H9 (cell line): Measurements from ENCODE around the gene IL20RA. TPM values are rescaled to one million over a fixed set of nuclear protein-coding genes. Genes with fewer than 3 reads are reported as not detected.

ENCODE experiments used
- DNase-seq: peaks from one replicate; pipeline ENCODE4 v3.0.0-alpha.2; 2017
- H2AFZ ChIP-seq: one replicate; pipeline ENCODE4 v1.6.1; 2013; ENCODE audit warnings: mild to moderate bottlenecking, low read length, control low read depth, moderate library complexity
- H2AK5ac ChIP-seq: 2 replicates; pipeline ENCODE4 v1.6.1; 2013; ENCODE audit warnings: low read length, control low read depth, mixed read lengths; ENCODE audit not compliant: insufficient read length
- H2BK120ac ChIP-seq: one replicate; pipeline ENCODE4 v1.6.1; 2013; ENCODE audit warnings: low read depth, mild to moderate bottlenecking, low read length, control low read depth, inconsistent platforms; ENCODE audit not compliant: poor library complexity, severe bottlenecking
- H2BK12ac ChIP-seq: 2 replicates; pipeline ENCODE4 v1.6.1; 2013; ENCODE audit warnings: low read length, control low read depth, mixed read lengths, low read depth; ENCODE audit not compliant: insufficient read length
- H2BK15ac ChIP-seq: 2 replicates; pipeline ENCODE4 v1.6.1; 2013; ENCODE audit warnings: low read depth, low read length, control low read depth
- H2BK20ac ChIP-seq: one replicate; pipeline ENCODE4 v1.6.1; 2013; ENCODE audit warnings: low read depth, mild to moderate bottlenecking, low read length, control low read depth, inconsistent platforms; ENCODE audit not compliant: poor library complexity, severe bottlenecking
- H2BK5ac ChIP-seq: 2 replicates; pipeline ENCODE4 v1.6.1; 2013; ENCODE audit warnings: low read length, control low read depth, mixed read lengths; ENCODE audit not compliant: insufficient read length
- H3K14ac ChIP-seq: 2 replicates; pipeline ENCODE4 v1.6.1; 2013; ENCODE audit warnings: low read length, control low read depth; ENCODE audit not compliant: insufficient read depth
- H3K18ac ChIP-seq: 2 replicates; pipeline ENCODE4 v1.6.1; 2013; ENCODE audit warnings: low read depth, mild to moderate bottlenecking, mixed read lengths, low read length, control low read depth; ENCODE audit not compliant: insufficient read length
- H3K23ac ChIP-seq: 2 replicates; pipeline ENCODE4 v1.6.1; 2013; ENCODE audit warnings: low read length, control low read depth, mixed read lengths, low read depth; ENCODE audit not compliant: insufficient read length
- H3K23me2 ChIP-seq: 2 replicates; pipeline ENCODE4 v1.6.1; 2013; ENCODE audit warnings: low read depth, mild to moderate bottlenecking, mixed read lengths, low read length, control low read depth; ENCODE audit not compliant: insufficient read length, poor library complexity, severe bottlenecking
- H3K27ac ChIP-seq: 2 replicates; pipeline ENCODE4 v1.5.1; 2013; ENCODE audit warnings: low read length, control low read depth, mixed read lengths, low read depth; ENCODE audit not compliant: insufficient read length
- H3K27me3 ChIP-seq: 2 replicates; pipeline ENCODE4 v1.6.1; 2013; ENCODE audit warnings: low read length, control low read depth, inconsistent platforms; ENCODE audit not compliant: insufficient read depth
- H3K4ac ChIP-seq: 2 replicates; pipeline ENCODE4 v1.6.1; 2013; ENCODE audit warnings: low read depth, mild to moderate bottlenecking, control low read depth, inconsistent platforms, low read length, moderate library complexity
- H3K4me1 ChIP-seq: 2 replicates; pipeline ENCODE4 v1.6.1; 2013; ENCODE audit warnings: low read length, control low read depth, inconsistent platforms; ENCODE audit not compliant: insufficient read depth
- H3K4me2 ChIP-seq: 2 replicates; pipeline ENCODE4 v1.6.1; 2013; ENCODE audit warnings: low read length, control low read depth, mixed read lengths; ENCODE audit not compliant: insufficient read length, insufficient read depth
- H3K56ac ChIP-seq: 2 replicates; pipeline ENCODE4 v1.6.1; 2013; ENCODE audit warnings: low read depth, mild to moderate bottlenecking, mixed read lengths, low read length, control low read depth; ENCODE audit not compliant: insufficient read length
- H3K79me1 ChIP-seq: 2 replicates; pipeline ENCODE4 v1.6.1; 2013; ENCODE audit warnings: low read depth, mild to moderate bottlenecking, moderate library complexity, low read length, control low read depth, inconsistent platforms; ENCODE audit not compliant: insufficient read depth, poor library complexity, severe bottlenecking
- H3K79me2 ChIP-seq: 2 replicates; pipeline ENCODE4 v1.6.1; 2013; ENCODE audit warnings: low read length, control low read depth, inconsistent platforms; ENCODE audit not compliant: insufficient read depth
- H3K9ac ChIP-seq: 2 replicates; pipeline ENCODE4 v1.6.1; 2013; ENCODE audit warnings: low read length, control low read depth, mixed read lengths; ENCODE audit not compliant: insufficient read length; ENCODE audit errors: extremely low read depth
- H3K9me3 ChIP-seq: one replicate; pipeline ENCODE4 v1.6.1; 2013; ENCODE audit warnings: low read depth, low read length, inconsistent platforms; ENCODE audit not compliant: control insufficient read depth
- H3T11ph ChIP-seq: one replicate; pipeline ENCODE4 v1.6.1; 2013; ENCODE audit warnings: mild to moderate bottlenecking, low read length, control low read depth, inconsistent platforms
- H4K20me1 ChIP-seq: one replicate; pipeline ENCODE4 v1.6.1; 2013; ENCODE audit not compliant: control insufficient read depth, insufficient read length, insufficient read depth
- H4K5ac ChIP-seq: 2 replicates; pipeline ENCODE4 v1.6.1; 2013; ENCODE audit warnings: low read depth, mild to moderate bottlenecking, mixed read lengths, low read length, control low read depth; ENCODE audit not compliant: insufficient read length
- H4K8ac ChIP-seq: replicated peaks from 2 replicates; pipeline ENCODE4 v1.6.1; 2013; ENCODE audit warnings: low read length, control low read depth, mixed read lengths, low read depth; ENCODE audit not compliant: insufficient read length
- H4K91ac ChIP-seq: 2 replicates; pipeline ENCODE4 v1.6.1; 2013; ENCODE audit warnings: low read depth, mild to moderate bottlenecking, moderate library complexity, mixed read lengths, low read length, control low read depth; ENCODE audit not compliant: insufficient read length
- H3K27ac Mint-ChIP-seq, 3 experiments: 2 replicates in 2 of 3; 3 replicates in 1 of 3; pipeline ENCODE4 v1.8.0; 2020 to 2021; ENCODE audit warnings: mixed read lengths in 3 of 3, mild to moderate bottlenecking in 1 of 3, moderate library complexity in 1 of 3
- H3K27me3 Mint-ChIP-seq: 2 replicates; pipeline ENCODE4 v1.8.0; 2021; ENCODE audit warnings: low read depth, mild to moderate bottlenecking, moderate library complexity, mixed read lengths
- H3K36me3 Mint-ChIP-seq, 3 experiments: 2 replicates in 2 of 3; 3 replicates in 1 of 3; pipeline ENCODE4 v1.8.0; 2020 to 2021; ENCODE audit warnings: low read depth in 3 of 3, mixed read lengths in 3 of 3; ENCODE audit not compliant: insufficient read depth in 1 of 3
- H3K4me1 Mint-ChIP-seq, 2 experiments: 2 replicates each; pipeline ENCODE4 v1.8.0; 2020; ENCODE audit warnings: mixed read lengths in 2 of 2
- H3K4me3 Mint-ChIP-seq, 2 experiments: 2 replicates in 1 of 2; 3 replicates in 1 of 2; pipeline ENCODE4 v1.8.0; 2020 to 2021; ENCODE audit warnings: mild to moderate bottlenecking in 2 of 2, mixed read lengths in 2 of 2, moderate library complexity in 1 of 2
- H3K9me3 Mint-ChIP-seq, 2 experiments: 2 replicates in 1 of 2; 3 replicates in 1 of 2; pipeline ENCODE4 v1.8.0; 2020; ENCODE audit warnings: mild to moderate bottlenecking in 2 of 2, mixed read lengths in 2 of 2, moderate library complexity in 1 of 2
- WGBS: extraction: QIAGEN DNeasy Blood & Tissue Kit; methylation state at CpG from one replicate; pipeline ENCODE4 v1.1.7; 2013; ENCODE audit warnings: missing lambda C conversion rate, low lambda C conversion rate, mixed read lengths; ENCODE audit not compliant: insufficient read length; ENCODE audit errors: extremely low coverage; 5-methylcytosine and 5-hydroxymethylcytosine counted together
- total RNA-seq: library from RNA; stranded (reverse); gene quantifications from 2 replicates; pipeline ENCODE4 v1.2.1, GENCODE V29; 2021
- TF ChIP-seq, protein P1 (sequence below): fragments of 200-600 bp; sonication (generic); conservative IDR thresholded peaks from 3 replicates; pipeline ENCODE4 v1.8.0; 2021; ENCODE audit warnings: antibody characterized with exemption, mild to moderate bottlenecking

IL20RA gene
- total RNA-seq, 1 experiment from 2014 or later, result 0.74 TPM

GRCh38 chr6:137087902-137088301 is 43.1 kb upstream of the IL20RA start:
- Histone ChIP-seq H4K20me1 (no peaks in the 10 kb centered on the region), H3K27me3 (no peaks in the 10 kb centered on the region), H3K9me3 (no peaks in the 10 kb centered on the region), H2BK12ac (no peak overlapping the region), H3K23ac (no peak overlapping the region), H3K23me2 (no peaks in the 10 kb centered on the region), H2BK20ac (no peak overlapping the region), H4K8ac (no peak overlapping the region), H3T11ph (no peak overlapping the region), H2BK15ac (no peak overlapping the region), H3K4me2 (no peak overlapping the region), H2BK5ac (no peak overlapping the region), H3K4me1 (no peaks in the 10 kb centered on the region), H3K79me1 (no peaks in the 10 kb centered on the region), H2AK5ac (no peak overlapping the region), H3K4ac (no peak overlapping the region), H3K27ac (no peak overlapping the region), H3K9ac (no peak overlapping the region), H3K56ac (no peak overlapping the region), H3K79me2 (no peaks in the 10 kb centered on the region), H2BK120ac (no peak overlapping the region), H4K5ac (no peak overlapping the region), H3K14ac (no peak overlapping the region), H2AFZ (no peak overlapping the region), H4K91ac (no peak overlapping the region), H3K18ac (no peak overlapping the region)
- no CpG with 5 or more reads among the region's 3 CpGs for WGBS
- no peak overlapping the region for H3K4me3 Mint-ChIP-seq
- H3K27ac Mint-ChIP-seq, result no peak overlapping the region
- no peak for DNase-seq
- no peaks in the 10 kb centered on the region for H3K9me3 Mint-ChIP-seq
- H3K36me3 Mint-ChIP-seq, result no peaks in the 10 kb centered on the region
- peaks cover 7 to 10% of the 10 kb centered on the region in 2 experiments; a peak in 2 of 4 replicates for H3K4me1 Mint-ChIP-seq
- TF ChIP-seq, protein P1, sequence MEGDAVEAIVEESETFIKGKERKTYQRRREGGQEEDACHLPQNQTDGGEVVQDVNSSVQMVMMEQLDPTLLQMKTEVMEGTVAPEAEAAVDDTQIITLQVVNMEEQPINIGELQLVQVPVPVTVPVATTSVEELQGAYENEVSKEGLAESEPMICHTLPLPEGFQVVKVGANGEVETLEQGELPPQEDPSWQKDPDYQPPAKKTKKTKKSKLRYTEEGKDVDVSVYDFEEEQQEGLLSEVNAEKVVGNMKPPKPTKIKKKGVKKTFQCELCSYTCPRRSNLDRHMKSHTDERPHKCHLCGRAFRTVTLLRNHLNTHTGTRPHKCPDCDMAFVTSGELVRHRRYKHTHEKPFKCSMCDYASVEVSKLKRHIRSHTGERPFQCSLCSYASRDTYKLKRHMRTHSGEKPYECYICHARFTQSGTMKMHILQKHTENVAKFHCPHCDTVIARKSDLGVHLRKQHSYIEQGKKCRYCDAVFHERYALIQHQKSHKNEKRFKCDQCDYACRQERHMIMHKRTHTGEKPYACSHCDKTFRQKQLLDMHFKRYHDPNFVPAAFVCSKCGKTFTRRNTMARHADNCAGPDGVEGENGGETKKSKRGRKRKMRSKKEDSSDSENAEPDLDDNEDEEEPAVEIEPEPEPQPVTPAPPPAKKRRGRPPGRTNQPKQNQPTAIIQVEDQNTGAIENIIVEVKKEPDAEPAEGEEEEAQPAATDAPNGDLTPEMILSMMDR, result no peak
- H3K27me3 Mint-ChIP-seq, result peaks cover 1% of the 10 kb centered on the region; the same call in 1 of the 2 replicates
